Measurements from ENCODE around the gene DNM2.
"Not testable (repeated sequence)": the region's sequence is repeated elsewhere in the genome, so short reads cannot be mapped to it uniquely, and the experiment has no call there.

Gene DNM2

GRCh38 chr19:10835089-10835753 is 117.3 kb downstream of the DNM2 start:
- DNase-seq (ENCODE audit: low read depth, low spot score), result no peak

- DNase-seq (ENCODE audit: low read depth, low spot score), result peak; percentile 97
Observed at GRCh38 chr19:10835754-10836478, 118.0 kb downstream of the DNM2 start, which contains the start of gene TMED1. TMED1 (minus strand) TSS chr19:10836212; CDS start chr19:10836191, 21 bp downstream.

DNA sequence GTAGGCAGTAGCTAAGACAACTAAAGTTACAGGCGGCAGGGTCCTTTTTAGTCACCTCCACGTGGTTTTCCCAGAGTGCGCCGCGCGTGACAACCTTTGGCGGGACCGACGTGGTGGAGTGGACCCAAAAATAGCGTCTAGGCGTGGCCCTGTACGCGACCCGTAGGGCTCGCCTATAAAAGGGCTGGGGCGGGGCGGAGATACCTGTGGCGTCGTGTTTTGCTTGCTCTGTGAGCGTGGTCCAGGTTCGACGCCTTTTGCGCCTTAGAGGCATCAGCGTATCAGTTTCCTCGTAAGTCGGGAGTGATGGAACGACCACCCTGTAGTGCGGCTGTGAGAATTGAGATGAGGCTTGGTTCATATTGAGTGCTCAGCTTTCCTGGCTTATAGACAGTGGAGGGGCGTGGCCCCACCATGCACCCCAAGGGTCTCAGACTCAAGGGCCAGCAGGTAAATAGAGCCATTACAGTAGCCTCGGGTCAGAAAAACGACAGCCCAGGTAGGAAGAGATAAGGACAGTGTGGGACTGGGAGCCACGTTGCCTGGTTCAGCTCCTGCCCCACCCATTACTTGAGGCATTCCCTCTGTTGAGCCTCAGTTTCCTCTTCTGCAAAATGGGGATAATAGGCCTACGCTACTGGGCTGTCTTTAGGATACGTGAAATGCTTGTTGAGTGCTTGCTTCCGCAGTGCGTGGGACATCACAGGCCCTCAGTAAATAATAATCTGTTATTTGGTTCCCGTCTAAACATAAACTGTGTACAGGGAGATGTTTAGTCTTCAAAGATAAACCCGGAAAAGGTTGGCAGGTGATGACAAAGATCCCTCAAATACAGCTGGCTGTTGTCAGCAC is 118.8 kb downstream of the DNM2 start:
- no peak for DNase-seq (ENCODE audit: low read depth, low spot score)

GRCh38 chr19:10837649-10838048 is 119.8 kb downstream of the DNM2 start:
- DNase-seq (ENCODE audit: low read depth, low spot score), result not testable (repeated sequence)

GRCh38 chr19:10838377-10838776 is 120.5 kb downstream of the DNM2 start:
- DNase-seq (ENCODE audit: low read depth, low spot score), result no peak

- no peak for DNase-seq (ENCODE audit: low read depth, low spot score)
Observed at GRCh38 chr19:10839114-10840050, 121.5 kb downstream of the DNM2 start.

GRCh38 chr19:10842788-10843187 is 124.9 kb downstream of the DNM2 start:
- no peak for DNase-seq (ENCODE audit: low read depth, low spot score)

- no peak for DNase-seq (ENCODE audit: low read depth, low spot score)
Observed at GRCh38 chr19:10846500-10847202, 128.8 kb downstream of the DNM2 start.

DNA sequence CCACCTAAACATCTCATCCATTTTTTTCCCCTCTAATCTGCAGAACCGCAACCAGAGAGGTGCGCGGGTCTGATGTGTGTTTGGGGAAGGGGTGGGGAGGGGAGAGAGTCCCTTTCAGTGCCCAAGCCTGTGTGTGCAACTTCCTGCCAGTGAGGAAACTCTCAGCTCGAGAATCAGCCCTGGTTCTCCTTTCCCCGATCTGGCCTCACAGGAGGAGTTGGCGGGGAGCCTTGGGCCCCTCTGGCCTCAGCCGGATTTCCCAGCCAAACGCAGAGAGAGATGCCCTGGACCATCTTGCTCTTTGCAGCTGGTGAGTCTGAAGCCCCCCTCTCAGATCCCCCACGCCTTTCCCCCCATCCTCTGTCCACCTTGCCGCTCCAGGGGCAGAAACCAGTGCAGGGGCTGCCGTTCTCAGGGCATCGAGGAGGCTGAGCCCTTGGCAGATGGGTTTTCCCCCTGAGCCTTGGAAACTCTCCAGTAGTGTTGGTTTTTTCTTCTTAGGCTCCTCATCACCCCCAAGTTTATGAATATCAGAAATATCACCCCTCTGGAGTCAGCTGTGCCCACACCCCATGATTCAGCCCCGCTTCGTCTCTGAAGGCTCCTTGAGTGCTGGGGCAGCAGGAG is 130.5 kb downstream of the DNM2 start, which contains the start of gene C19orf38:
TSS of gene C19orf38 (plus strand) at position 186 of the 627 bp plus-strand sequence. CDS start at position 280, 94 bp downstream.
- DNase-seq (ENCODE audit: low read depth, low spot score), result no peak

DNA sequence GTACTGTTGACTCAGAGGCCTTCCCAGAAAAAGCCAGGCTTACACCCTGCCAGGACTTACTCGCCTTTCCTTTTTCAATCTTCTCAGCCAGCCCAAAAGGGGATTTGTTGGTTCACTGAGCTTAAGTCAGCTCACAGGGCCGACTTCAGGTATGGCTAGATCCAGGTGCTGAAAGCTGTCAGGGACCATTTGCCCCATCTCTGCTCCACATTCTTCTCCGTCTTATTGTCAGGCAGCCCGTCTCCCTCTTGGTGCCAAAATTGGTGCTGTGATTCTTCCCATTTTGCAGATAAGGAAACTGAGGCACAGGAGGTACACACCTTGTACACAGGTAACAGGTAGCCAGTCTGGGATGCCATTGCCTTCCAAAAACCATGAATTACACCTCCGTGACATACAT is 132.8 kb downstream of the DNM2 start:
- no peak for DNase-seq (ENCODE audit: low read depth, low spot score)

GRCh38 chr19:10852098-10852800 is 134.4 kb downstream of the DNM2 start:
- DNase-seq (ENCODE audit: low read depth, low spot score), result no peak

DNA sequence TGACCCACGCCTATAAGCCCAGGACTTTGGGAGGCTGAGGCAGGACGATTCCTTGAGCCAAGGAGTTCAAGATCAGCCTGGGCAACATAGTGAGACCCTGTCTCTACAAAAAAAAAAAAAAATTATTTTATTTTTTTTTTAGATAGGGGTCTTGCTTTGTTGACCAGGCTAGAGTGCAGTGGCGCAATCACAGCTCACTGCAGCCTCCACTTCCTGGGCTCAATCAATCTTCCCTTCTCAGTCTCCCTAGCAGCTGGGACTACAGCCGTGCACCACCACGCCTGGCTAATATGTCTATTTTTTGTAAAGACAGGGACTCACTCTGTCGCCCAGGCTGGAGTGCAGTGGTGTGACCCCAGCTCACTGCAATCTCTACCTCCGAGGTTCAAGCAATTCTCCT is 135.1 kb downstream of the DNM2 start:
- DNase-seq (ENCODE audit: low read depth, low spot score), result no peak

DNA sequence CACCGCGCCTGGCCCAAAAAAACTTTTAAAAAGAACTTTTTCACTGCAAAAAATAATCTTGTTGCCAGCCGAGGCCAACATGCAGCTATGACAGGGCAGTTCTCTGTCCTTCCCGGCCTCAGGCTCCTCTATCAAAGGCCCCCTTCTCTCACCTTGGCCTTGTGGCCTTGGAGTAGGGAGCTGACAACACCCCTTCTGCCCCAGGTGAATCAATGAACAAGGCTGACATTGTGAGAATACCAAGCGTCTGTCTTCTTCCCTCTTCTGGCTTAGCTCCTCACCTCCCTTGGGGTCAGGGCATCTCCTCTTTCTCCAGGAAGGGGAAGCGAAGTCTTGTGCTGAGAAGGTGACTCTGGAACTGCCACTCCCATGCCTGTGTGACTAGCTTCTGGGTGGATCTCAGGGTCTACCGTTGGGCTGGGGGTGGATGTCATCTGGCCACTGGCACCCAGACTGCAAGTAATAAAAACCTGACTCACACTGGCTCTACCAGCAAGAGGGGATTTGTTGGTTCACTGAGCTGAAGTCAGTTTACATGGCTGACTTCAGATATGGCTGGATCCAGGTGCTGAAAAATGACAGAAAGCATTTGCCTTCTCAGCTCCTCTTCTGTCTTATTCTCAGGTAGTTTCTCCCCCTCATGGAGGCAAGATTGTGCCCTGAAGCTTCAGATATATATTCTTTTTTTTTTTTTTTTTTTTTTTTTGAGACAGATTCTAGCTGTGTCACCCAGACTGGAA is 136.6 kb downstream of the DNM2 start:
- no peak for DNase-seq (ENCODE audit: low read depth, low spot score)

GRCh38 chr19:10855879-10856522 is 138.1 kb downstream of the DNM2 start:
- no peak for DNase-seq (ENCODE audit: low read depth, low spot score)

DNA sequence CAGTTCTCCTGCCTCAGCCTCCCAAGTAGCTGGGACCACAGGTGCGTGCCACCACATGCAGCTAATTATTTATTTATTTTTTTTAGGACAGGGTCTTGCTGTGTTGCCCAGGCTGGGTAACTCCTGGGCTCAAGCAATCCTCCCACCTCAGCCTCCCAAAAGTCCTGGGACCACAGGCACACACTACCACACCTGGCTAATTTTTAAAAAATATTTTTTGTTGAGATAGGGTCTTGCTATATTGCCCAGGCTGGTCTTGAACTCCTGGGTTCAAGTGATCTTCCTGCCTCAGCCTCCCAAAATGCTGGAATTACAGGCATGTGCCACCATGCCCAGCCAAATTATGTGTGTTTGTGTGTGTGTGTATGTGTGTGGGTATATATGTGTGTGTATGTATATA is 139.0 kb downstream of the DNM2 start:
- not testable (repeated sequence) for DNase-seq (ENCODE audit: low read depth, low spot score)

GRCh38 chr19:10858204-10858828 is 140.4 kb downstream of the DNM2 start:
- no peak for DNase-seq (ENCODE audit: low read depth, low spot score)

GRCh38 chr19:10861103-10861651 is 143.3 kb downstream of the DNM2 start:
- no peak for DNase-seq (ENCODE audit: low read depth, low spot score)
